ENCODE measurements around the gene PTPN4. TPM values are rescaled to one million over a fixed set of nuclear protein-coding genes. Genes with fewer than 3 reads are reported as not detected.

Gene PTPN4
- total and polyA plus RNA-seq, 10 of the 15 experiments (the other 5 are each of a cell fraction or from before 2014, with no cell fraction given), result 5.0 to 29.7 (median 23.7) TPM

DNA sequence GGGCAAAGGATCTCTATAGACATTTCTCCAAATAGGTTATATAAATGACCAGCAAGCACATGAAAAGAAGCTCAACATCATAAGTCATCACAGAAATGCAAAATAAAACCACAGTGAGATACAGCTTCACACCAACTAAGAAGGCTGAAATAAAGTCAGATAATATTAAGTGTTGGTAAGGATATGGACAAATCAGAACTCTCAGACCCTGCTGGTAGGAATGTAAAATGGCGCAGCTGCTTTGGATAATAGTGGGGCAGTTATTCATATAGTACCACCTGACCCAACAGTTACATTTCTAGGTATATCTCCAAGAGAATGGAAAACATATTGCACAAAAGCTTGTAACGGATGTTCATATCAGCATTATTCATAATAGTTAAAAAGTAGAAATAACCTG lies 267.2 kb downstream of the PTPN4 start:
- ATAC-seq (no peak), DNase-seq (ENCODE audit: low read depth, low spot score) (no peak), FAIRE-seq (no peak)
- no peaks in the 10 kb centered on the region for H3K27me3 ChIP-seq (replicated peaks in 1 of 2; ENCODE audit: control insufficient read depth in 2 of 2, insufficient read depth in 2 of 2, low read length in 1 of 2)
- TF ChIP-seq GATAD2B (conservative IDR thresholded peaks at IDR 0.05; ENCODE audit: low read depth), result no peak
- no peak for TF ChIP-seq GABPA (IDR thresholded peaks at IDR 0.05; ENCODE audit: low read depth)
- TF ChIP-seq NFIC (IDR thresholded peaks at IDR 0.05; ENCODE audit: low read depth, low read length), result no peak
- no peak for TF ChIP-seq CBX3 (IDR thresholded peaks at IDR 0.05; ENCODE audit: borderline replicate concordance, low read depth)
- no peak for TF ChIP-seq SREBF1 (IDR thresholded peaks at IDR 0.05; ENCODE audit: low read length)
- no peak for TF ChIP-seq RUNX3 (IDR thresholded peaks at IDR 0.05; ENCODE audit: low read length)
- H3K4me3 ChIP-seq, result no peak overlapping the region
- TSS peak; percentile 26 for BruUV-seq (replicated peaks)
- no peaks in the 10 kb centered on the region; the same call in 1 of the 2 replicates for H3K4me1 ChIP-seq (ENCODE audit: control insufficient read depth, insufficient read depth, low read length)
- H3K27ac ChIP-seq (ENCODE audit: control insufficient read depth, insufficient read depth), result no peak overlapping the region
- CTCF ChIA-PET, result interaction anchor here (0.5 to 1.4 kb wide), 3 partner anchors 52 to 366 kb away, joined by 3 to 5 read pairs (median 3); no protein-coding TSS in a partner anchor
- in situ Hi-C loops (cut with MboI), result no loop called here
- H3K36me3 ChIP-seq (ENCODE audit: control insufficient read depth in 2 of 2, insufficient read depth in 2 of 2, low read length in 1 of 2), result no peaks in the 10 kb centered on the region
- SMC1A ChIA-PET (ENCODE audit: uncharacterized antibody, unreplicated experiment), result interaction anchor here (1.2 kb wide), 1 partner anchor 17 kb away, joined by 4 read pairs; no protein-coding TSS in a partner anchor
- intact Hi-C loops (cut with micrococcal nuclease; ENCODE audit: unreplicated experiment), result no loop called here
- H3K9me3 ChIP-seq (replicated peaks; ENCODE audit: control insufficient read depth, insufficient read depth, low read length), result peaks cover 1% of the 10 kb centered on the region; the same call in 2 of the 3 replicates
- POLR2A ChIA-PET, result no interaction called here
- RAD21 ChIA-PET (ENCODE audit: unreplicated experiment), result no interaction called here
- no peaks in the 10 kb centered on the region for H4K20me1 ChIP-seq (ENCODE audit: control insufficient read depth, insufficient read depth)
- H3K79me2 ChIP-seq (ENCODE audit: control insufficient read depth, insufficient read depth, low read length), result no peaks in the 10 kb centered on the region
- no peak overlapping the region for H2AFZ ChIP-seq (ENCODE audit: control insufficient read depth, low read depth, low read length)
- no peak overlapping the region for H3K9ac ChIP-seq (ENCODE audit: control insufficient read depth, insufficient read depth, low read length)
- H3K4me2 ChIP-seq (ENCODE audit: control insufficient read depth, insufficient read depth), result no peak overlapping the region
- WGBS (ENCODE audit: insufficient coverage, insufficient replicate concordance, low lambda C conversion rate, missing lambda C conversion rate), result 85% methylated on average over 2 of the region's 2 CpGs

DNA sequence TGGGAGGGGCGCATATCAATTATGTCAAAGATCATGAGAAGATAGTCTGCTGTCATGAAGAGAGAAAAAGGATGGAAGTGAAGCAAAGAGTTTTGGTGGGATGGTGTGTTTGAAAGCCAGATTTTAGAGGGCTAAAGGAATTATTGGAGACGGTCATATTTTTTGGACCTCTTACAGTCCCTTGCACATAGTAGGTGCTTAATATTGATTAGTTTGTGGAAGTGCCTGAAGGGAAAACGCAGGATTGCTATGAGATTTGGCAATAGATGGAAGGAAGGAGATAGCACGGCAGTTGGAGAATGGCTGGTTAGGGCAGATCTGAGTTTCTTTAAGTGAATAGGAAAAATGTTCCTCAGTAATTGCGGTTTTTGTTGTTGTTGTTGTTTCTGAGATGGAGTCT lies 269.1 kb downstream of the PTPN4 start:
- Histone ChIP-seq H3K4me2 (ENCODE audit: control insufficient read depth, insufficient read depth) (no peak overlapping the region), H2AFZ (ENCODE audit: control insufficient read depth, low read depth, low read length) (no peak overlapping the region), H3K4me3 (no peak overlapping the region), H3K9ac (ENCODE audit: control insufficient read depth, insufficient read depth, low read length) (no peak overlapping the region), H3K27ac (ENCODE audit: control insufficient read depth, insufficient read depth) (no peak overlapping the region), H4K20me1 (ENCODE audit: control insufficient read depth, insufficient read depth) (no peaks in the 10 kb centered on the region), H3K36me3 (ENCODE audit: control insufficient read depth in 2 of 2, insufficient read depth in 2 of 2, low read length in 1 of 2) (no peaks in the 10 kb centered on the region), H3K4me1 (ENCODE audit: control insufficient read depth, insufficient read depth, low read length) (no peaks in the 10 kb centered on the region; the same call in 1 of the 2 replicates), H3K27me3 (replicated peaks in 1 of 2; ENCODE audit: control insufficient read depth in 2 of 2, insufficient read depth in 2 of 2, low read length in 1 of 2) (no peaks in the 10 kb centered on the region), H3K79me2 (ENCODE audit: control insufficient read depth, insufficient read depth, low read length) (no peaks in the 10 kb centered on the region), H3K9me3 (replicated peaks; ENCODE audit: control insufficient read depth, insufficient read depth, low read length) (peaks cover 1% of the 10 kb centered on the region; the same call in 2 of the 3 replicates)
- in situ Hi-C loops (cut with MboI), result no loop called here
- 65% methylated on average over 5 of the region's 5 CpGs for WGBS (ENCODE audit: insufficient coverage, insufficient replicate concordance, low lambda C conversion rate, missing lambda C conversion rate)
- ChIA-PET RAD21 (ENCODE audit: unreplicated experiment) (no interaction called here), POLR2A (no interaction called here), SMC1A (ENCODE audit: uncharacterized antibody, unreplicated experiment) (interaction anchor here (1.4 kb wide), 1 partner anchor 9 kb away, joined by 4 read pairs; no protein-coding TSS in a partner anchor), CTCF (no interaction called here)
- no TSS peak for BruUV-seq (replicated peaks)
- no peak for ATAC-seq
- no peak for DNase-seq (ENCODE audit: low read depth, low spot score)
- no peak for FAIRE-seq
- intact Hi-C loops (cut with micrococcal nuclease; ENCODE audit: unreplicated experiment), result no loop called here
- no peak for TF ChIP-seq HDAC6 (IDR thresholded peaks at IDR 0.05; ENCODE audit: unreplicated experiment)
- TF ChIP-seq POU2F2 (IDR thresholded peaks at IDR 0.05; ENCODE audit: borderline replicate concordance, low read depth, low read length), result no peak
- no peak for TF ChIP-seq TCF12 (IDR thresholded peaks at IDR 0.05; ENCODE audit: low read depth, low read length)
- no peak for TF ChIP-seq RUNX3 (IDR thresholded peaks at IDR 0.05; ENCODE audit: low read length)
- TF ChIP-seq SMAD1 (IDR thresholded peaks at IDR 0.05; ENCODE audit: low read depth, partially characterized antibody), result no peak
- no peak for TF ChIP-seq CBX3 (IDR thresholded peaks at IDR 0.05; ENCODE audit: borderline replicate concordance, low read depth)
- no peak for TF ChIP-seq FOXK2 (IDR thresholded peaks at IDR 0.05)
- TF ChIP-seq KLF5 (IDR thresholded peaks at IDR 0.05; ENCODE audit: partially characterized antibody), result no peak
- TF ChIP-seq, protein P1, sequence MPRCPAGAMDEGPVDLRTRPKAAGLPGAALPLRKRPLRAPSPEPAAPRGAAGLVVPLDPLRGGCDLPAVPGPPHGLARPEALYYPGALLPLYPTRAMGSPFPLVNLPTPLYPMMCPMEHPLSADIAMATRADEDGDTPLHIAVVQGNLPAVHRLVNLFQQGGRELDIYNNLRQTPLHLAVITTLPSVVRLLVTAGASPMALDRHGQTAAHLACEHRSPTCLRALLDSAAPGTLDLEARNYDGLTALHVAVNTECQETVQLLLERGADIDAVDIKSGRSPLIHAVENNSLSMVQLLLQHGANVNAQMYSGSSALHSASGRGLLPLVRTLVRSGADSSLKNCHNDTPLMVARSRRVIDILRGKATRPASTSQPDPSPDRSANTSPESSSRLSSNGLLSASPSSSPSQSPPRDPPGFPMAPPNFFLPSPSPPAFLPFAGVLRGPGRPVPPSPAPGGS (IDR thresholded peaks at IDR 0.05; ENCODE audit: borderline replicate concordance, insufficient read depth, low read depth, low read length, poor library complexity, severe bottlenecking), result no peak
- TF ChIP-seq, protein P2, sequence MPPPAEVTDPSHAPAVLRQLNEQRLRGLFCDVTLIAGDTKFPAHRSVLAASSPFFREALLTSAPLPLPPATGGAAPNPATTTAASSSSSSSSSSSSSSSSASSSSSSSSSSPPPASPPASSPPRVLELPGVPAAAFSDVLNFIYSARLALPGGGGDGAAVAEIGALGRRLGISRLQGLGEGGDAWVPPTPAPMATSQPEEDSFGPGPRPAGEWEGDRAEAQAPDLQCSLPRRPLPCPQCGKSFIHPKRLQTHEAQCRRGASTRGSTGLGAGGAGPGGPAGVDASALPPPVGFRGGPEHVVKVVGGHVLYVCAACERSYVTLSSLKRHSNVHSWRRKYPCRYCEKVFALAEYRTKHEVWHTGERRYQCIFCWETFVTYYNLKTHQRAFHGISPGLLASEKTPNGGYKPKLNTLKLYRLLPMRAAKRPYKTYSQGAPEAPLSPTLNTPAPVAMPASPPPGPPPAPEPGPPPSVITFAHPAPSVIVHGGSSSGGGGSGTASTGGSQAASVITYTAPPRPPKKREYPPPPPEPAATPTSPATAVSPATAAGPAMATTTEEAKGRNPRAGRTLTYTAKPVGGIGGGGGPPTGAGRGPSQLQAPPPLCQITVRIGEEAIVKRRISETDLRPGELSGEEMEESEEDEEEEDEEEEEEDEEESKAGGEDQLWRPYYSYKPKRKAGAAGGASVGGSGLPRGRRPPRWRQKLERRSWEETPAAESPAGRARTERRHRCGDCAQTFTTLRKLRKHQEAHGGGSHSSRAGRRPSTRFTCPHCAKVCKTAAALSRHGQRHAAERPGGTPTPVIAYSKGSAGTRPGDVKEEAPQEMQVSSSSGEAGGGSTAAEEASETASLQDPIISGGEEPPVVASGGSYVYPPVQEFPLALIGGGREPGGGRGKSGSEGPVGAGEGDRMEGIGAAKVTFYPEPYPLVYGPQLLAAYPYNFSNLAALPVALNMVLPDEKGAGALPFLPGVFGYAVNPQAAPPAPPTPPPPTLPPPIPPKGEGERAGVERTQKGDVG (CRISPR knock-in tag; IDR thresholded peaks at IDR 0.05), result no peak
- no peak for TF ChIP-seq CHD4 (IDR thresholded peaks at IDR 0.05)

All from GM12878 (cell line).